Activated B cell treated with CpG ODN at 0.5 μM for 24 hours (primary cell): ENCODE measurements around the gene BLM. TPM values are rescaled to one million over a fixed set of nuclear protein-coding genes. Genes with fewer than 3 reads are reported as not detected.
"Not testable (repeated sequence)": the region's sequence is repeated elsewhere in the genome, so short reads cannot be mapped to it uniquely, and the experiment has no call there.

Experiments used
- ATAC-seq: fragments of 200-7000 bp; cut with Tn5 transposase; one replicate; pipeline ENCODE4 v1.10.0; 2021; ENCODE audit warnings: low read depth, mild to moderate bottlenecking, moderate library complexity
- CTCF ChIA-PET: fragments of 350-600 bp; sonication (Branson Sonifier 250); formaldehyde crosslinking; loops from one replicate; lab custom pipeline; 2021; ENCODE audit warnings: antibody characterized with exemption; lab: Charles Lee
- POLR2A ChIA-PET: fragments of 350-600 bp; sonication (Branson Sonifier 250); formaldehyde crosslinking; loops from one replicate; lab custom pipeline; 2021; ENCODE audit warnings: antibody characterized with exemption; lab: Charles Lee
- DNase-seq: peaks from one replicate; pipeline ENCODE4 v3.0.0; 2022
- H3K27ac Mint-ChIP-seq: one replicate; pipeline ENCODE4 v1.8.0; 2020; ENCODE audit warnings: mixed read lengths
- H3K27me3 Mint-ChIP-seq: one replicate; pipeline ENCODE4 v1.8.0; 2021; ENCODE audit warnings: mixed read lengths
- H3K36me3 Mint-ChIP-seq: one replicate; pipeline ENCODE4 v1.8.0; 2021; ENCODE audit warnings: low read depth, mixed read lengths
- H3K4me1 Mint-ChIP-seq: one replicate; pipeline ENCODE4 v1.8.0; 2021; ENCODE audit warnings: mixed read lengths
- H3K4me3 Mint-ChIP-seq: one replicate; pipeline ENCODE4 v1.8.0; 2020; ENCODE audit warnings: mild to moderate bottlenecking, mixed read lengths
- H3K9me3 Mint-ChIP-seq: one replicate; pipeline ENCODE4 v1.8.0; 2020; ENCODE audit warnings: mixed read lengths
- CTCF ChIP-seq: fragments of 200-600 bp; IDR thresholded peaks from one replicate; pipeline ENCODE4 v1.8.0; 2022; ENCODE audit warnings: antibody characterized with exemption, mild to moderate bottlenecking
- intact Hi-C: fragments of 100-400 bp; cut with micrococcal nuclease; formaldehyde crosslinking; loops from one replicate; pipeline ENCODE4 v1.15.1; 2024
- total RNA-seq: library from RNA; stranded (reverse); gene quantifications from 2 replicates; pipeline ENCODE4 v1.2.3, GENCODE V29; 2022

Gene BLM
- total RNA-seq: 18.2 and 23.4 TPM in 2 replicates

DNA sequence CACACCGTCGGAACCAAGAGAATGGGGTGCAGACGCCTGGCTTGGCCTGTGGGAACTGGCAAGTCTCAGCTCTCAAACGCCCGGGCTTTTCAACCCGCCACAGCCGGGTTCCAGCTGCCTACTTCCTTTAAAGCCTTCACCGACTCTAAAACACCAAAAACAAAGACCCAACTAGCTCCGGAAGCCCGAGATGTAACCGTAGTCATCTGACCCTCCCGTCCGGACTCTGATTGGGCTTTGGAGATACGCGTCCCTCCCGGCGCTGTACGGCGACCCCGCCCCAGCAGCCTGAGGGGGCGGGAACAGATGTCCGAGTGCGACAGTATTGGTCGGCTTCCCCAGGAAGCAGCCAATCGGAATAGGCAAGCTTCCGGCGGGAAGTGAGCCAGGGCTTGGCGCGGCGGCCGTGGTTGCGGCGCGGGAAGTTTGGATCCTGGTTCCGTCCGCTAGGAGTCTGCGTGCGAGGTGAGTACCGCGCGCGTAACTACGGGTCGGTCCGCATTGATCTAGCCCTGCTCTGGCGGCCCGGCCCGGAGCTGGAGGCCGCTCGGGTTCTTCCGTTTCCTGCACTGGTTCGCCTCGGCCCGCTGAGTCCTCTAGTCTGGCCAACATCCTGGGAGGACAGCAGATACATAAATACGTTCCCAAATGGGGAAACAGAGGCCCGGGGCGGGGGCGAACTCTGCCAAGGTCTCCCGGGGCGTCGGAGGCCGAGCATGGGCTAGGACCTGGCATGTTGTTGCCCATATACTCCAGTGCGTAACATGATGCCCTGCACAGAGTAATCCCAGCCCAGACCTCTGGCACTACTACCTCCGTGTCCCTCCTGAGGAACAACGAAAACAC, at the start of gene BLM:
Gene BLM (plus strand): TSS at position 371 of the 846 bp plus-strand sequence. CDS start 30,047 bp downstream, outside the sequence.
- no peaks in the 10 kb centered on the region for H3K27me3 Mint-ChIP-seq
- H3K4me1 Mint-ChIP-seq: peaks cover 30% of the 10 kb centered on the region
- TF ChIP-seq CTCF: no peak
- H3K36me3 Mint-ChIP-seq: peaks cover 14% of the 10 kb centered on the region
- ATAC-seq: peak; percentile 99
- peak within 1 kb of the TSS; percentile 96 for H3K4me3 Mint-ChIP-seq
- ChIA-PET CTCF (interaction anchor here (0.7 to 2.0 kb wide), 6 partner anchors 64 to 218 kb away, joined by 3 to 14 read pairs (median 4); partner anchors contain the start of genes HDDC3 and UNC45A), POLR2A (interaction anchor here (0.5 to 2.1 kb wide), 30 partner anchors 21 to 785 kb away, joined by 3 to 14 read pairs (median 4); partner anchors contain the start of genes FES, HDDC3, IQGAP1 and MAN2A2)
- intact Hi-C loops: loop anchor here (1.0 to 5.0 kb wide), 8 partner anchors 57 to 485 kb away; partner anchors contain the start of genes CIB1, GDPGP1 and PRC1
- peak; percentile 87 for DNase-seq
- no peaks in the 10 kb centered on the region for H3K9me3 Mint-ChIP-seq
- H3K27ac Mint-ChIP-seq: peak within 1 kb of the TSS; percentile 94

DNA sequence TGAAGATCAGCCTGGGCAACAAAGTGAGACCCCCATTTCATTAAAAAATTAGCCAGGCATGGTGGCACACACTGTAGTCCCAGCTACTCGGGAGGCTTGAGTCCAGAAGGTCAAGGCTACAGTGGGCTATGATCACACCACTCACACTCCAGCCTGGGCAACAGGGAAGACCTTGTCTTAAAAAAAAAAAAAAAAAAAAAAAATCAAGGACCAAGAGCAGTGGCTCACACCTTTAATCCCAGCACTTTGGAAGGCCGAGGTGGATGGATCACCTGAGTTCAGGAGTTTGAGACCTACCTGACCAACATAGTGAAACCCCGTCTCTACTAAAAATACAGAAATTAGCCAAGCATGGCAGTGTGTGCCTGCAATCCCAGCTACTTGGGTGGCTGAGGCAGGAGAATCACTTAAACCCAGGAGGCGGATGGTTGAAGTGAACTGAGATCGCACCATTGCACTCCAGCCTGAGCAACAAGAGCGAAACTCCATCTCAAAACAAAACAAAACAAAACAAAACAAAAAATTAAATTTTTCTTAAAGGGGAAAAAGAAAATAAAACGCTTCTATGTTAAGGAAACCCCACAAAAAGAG, 49.3 kb upstream of the BLM start:
- Mint-ChIP-seq H3K27ac (peak overlapping the region; percentile 65), H3K4me1 (peaks cover 37% of the 10 kb centered on the region), H3K27me3 (peaks cover 11% of the 10 kb centered on the region)
- intact Hi-C loops: loop anchor here (5.0 to 10.0 kb wide), 3 partner anchors 119 to 473 kb away; partner anchors contain the start of gene HDDC3
- POLR2A ChIA-PET: interaction anchor here (0.6 to 2.3 kb wide), 6 partner anchors 10 to 151 kb away, joined by 3 to 11 read pairs (median 6); no protein-coding TSS in a partner anchor
- H3K36me3 Mint-ChIP-seq, H3K9me3 Mint-ChIP-seq, ATAC-seq, DNase-seq, CTCF ChIA-PET, H3K4me3 Mint-ChIP-seq: not testable (repeated sequence)

DNA sequence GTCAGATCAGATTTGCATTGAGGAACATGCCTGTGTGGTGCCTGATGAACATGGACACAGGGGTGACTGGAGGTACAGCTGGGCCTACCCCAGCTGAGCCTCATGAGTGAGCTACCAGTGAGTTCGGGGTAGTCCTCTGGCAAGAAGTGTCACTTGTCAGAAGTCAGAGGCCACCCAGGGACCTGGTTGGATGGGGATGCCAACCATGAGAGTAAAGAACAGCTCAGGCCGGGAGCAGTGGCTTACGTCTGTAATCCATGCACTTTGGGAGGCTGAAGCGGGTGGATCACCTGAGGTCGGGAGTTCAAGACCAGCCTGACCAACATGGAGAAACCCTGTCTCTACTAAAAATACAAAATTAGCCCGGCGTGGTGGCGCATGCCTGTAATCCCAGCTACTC, 46.5 kb upstream of the BLM start:
- ChIA-PET CTCF (interaction anchor here (1.1 kb wide), 1 partner anchor 23 kb away, joined by 5 read pairs; no protein-coding TSS in a partner anchor), POLR2A (interaction anchor here (0.7 to 1.1 kb wide), 2 partner anchors 11 to 283 kb away, joined by 3 read pairs; partner anchors contain the start of gene IQGAP1)
- H3K9me3 Mint-ChIP-seq, H3K27me3 Mint-ChIP-seq, H3K36me3 Mint-ChIP-seq, H3K4me3 Mint-ChIP-seq, H3K27ac Mint-ChIP-seq, ATAC-seq, intact Hi-C loops, DNase-seq: not testable (repeated sequence)
- H3K4me1 Mint-ChIP-seq: peaks cover 20% of the 10 kb centered on the region

- peaks cover 14% of the 10 kb centered on the region for H3K4me1 Mint-ChIP-seq
- intact Hi-C loops: no loop called here
- DNase-seq: no peak
- peaks cover 3% of the 10 kb centered on the region for H3K27me3 Mint-ChIP-seq
- no peaks in the 10 kb centered on the region for H3K9me3 Mint-ChIP-seq
- CTCF ChIA-PET: no interaction called here
- no peaks in the 10 kb centered on the region for H3K36me3 Mint-ChIP-seq
- no peak overlapping the region for H3K27ac Mint-ChIP-seq
- no peak for ATAC-seq
- H3K4me3 Mint-ChIP-seq: no peak overlapping the region
- TF ChIP-seq CTCF: no peak
- POLR2A ChIA-PET: interaction anchor here (0.7 kb wide), 1 partner anchor 283 kb away, joined by 3 read pairs; the partner anchor contains the start of gene IQGAP1
Measured at GRCh38 chr15:90671216-90671615, 45.9 kb upstream of the BLM start.

DNA sequence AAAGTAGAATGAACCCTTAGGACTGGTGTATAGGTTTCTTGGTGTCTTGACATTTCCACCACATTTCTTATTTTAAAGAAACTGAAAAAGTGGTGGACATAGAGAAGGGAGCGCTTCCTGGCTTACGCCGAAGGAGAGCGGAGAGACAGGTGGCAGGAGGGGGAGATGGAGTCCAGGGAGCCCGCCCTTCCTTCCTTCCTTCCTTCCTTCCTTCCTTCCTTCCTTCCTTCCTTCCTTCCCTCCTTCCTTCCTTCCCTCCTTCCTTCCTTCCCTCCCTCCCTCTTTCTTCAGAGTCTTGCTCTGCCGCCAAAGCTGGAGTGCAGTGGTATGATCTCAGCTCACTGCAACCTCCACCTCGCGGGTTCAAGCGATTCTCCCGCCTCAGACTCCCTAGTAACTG, 43.8 kb upstream of the BLM start:
- POLR2A ChIA-PET: interaction anchor here (0.6 kb wide), 1 partner anchor 179 kb away, joined by 7 read pairs; no protein-coding TSS in a partner anchor
- H3K9me3 Mint-ChIP-seq, H3K27me3 Mint-ChIP-seq, H3K27ac Mint-ChIP-seq, H3K4me1 Mint-ChIP-seq, CTCF ChIA-PET, intact Hi-C loops, DNase-seq, H3K36me3 Mint-ChIP-seq, H3K4me3 Mint-ChIP-seq, ATAC-seq: not testable (repeated sequence)

DNA sequence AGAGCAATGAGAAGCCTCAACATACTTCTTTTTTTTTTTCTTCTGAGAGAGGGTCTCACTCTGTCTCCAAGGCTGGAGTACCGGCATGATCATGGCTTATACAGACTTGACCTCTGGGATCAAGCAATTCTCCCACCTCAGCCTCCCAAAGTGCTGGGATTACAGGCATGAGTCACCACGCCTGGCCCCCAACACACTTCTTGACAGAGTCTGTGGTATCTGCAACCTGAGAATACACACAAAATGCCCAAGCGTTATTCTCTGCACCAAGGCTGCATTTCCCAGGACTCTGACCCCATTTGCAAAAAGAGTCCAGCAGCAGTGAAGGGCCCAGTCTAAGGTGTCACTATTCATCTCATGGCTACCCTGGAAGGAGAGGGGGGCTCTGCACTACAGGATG, 42.7 kb upstream of the BLM start:
- CTCF ChIA-PET: no interaction called here
- DNase-seq: no peak
- no peaks in the 10 kb centered on the region for H3K9me3 Mint-ChIP-seq
- ATAC-seq: no peak
- POLR2A ChIA-PET: no interaction called here
- intact Hi-C loops: no loop called here
- H3K36me3 Mint-ChIP-seq: no peaks in the 10 kb centered on the region
- no peak overlapping the region for H3K27ac Mint-ChIP-seq
- H3K27me3 Mint-ChIP-seq: peaks cover 2% of the 10 kb centered on the region
- peaks cover 12% of the 10 kb centered on the region for H3K4me1 Mint-ChIP-seq
- no peak overlapping the region for H3K4me3 Mint-ChIP-seq
- no peak for TF ChIP-seq CTCF
